Measurements from ENCODE around the gene FCHO2. TPM values are rescaled to one million over a fixed set of nuclear protein-coding genes. Genes with fewer than 3 reads are reported as not detected.
"Not testable (repeated sequence)": the region's sequence is repeated elsewhere in the genome, so short reads cannot be mapped to it uniquely, and the experiment has no call there.

The FCHO2 gene
- total RNA-seq, 2 donors from 2014 or later: 16.8 to 18.5 TPM

DNA sequence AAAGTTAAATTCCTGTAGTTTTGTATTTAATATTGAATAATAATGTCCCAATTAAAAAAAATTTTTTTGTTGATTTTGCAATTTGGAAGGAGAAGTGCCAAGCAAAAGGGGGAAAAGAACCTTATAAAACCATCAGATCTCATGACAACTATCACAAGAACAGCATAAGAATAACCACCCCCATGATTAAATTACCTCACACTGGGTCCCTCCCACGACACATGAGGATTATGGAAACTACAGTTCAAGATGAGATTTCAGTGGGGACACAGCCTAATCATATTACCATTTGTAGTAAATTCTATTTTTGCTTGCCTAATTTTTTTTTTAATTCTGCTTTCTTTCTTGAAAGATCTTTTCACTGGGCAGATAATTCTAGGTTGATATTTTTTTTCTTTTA is 33.4 kb upstream of the FCHO2 start:
- H3K27ac Mint-ChIP-seq: no peak overlapping the region
- H3K27me3 ChIP-seq (ENCODE audit: control insufficient read depth, insufficient read depth, low read length, poor library complexity, severe bottlenecking): no peaks in the 10 kb centered on the region
- no peaks in the 10 kb centered on the region for H3K4me1 ChIP-seq (ENCODE audit: control insufficient read depth, insufficient read depth, low read length)
- H3K27me3 Mint-ChIP-seq (ENCODE audit: insufficient read depth): peaks cover 4% of the 10 kb centered on the region
- H3K9me3 ChIP-seq (ENCODE audit: control insufficient read depth, low read length): no peaks in the 10 kb centered on the region
- no peak overlapping the region for H3K4me3 Mint-ChIP-seq
- TF ChIP-seq, protein P1, sequence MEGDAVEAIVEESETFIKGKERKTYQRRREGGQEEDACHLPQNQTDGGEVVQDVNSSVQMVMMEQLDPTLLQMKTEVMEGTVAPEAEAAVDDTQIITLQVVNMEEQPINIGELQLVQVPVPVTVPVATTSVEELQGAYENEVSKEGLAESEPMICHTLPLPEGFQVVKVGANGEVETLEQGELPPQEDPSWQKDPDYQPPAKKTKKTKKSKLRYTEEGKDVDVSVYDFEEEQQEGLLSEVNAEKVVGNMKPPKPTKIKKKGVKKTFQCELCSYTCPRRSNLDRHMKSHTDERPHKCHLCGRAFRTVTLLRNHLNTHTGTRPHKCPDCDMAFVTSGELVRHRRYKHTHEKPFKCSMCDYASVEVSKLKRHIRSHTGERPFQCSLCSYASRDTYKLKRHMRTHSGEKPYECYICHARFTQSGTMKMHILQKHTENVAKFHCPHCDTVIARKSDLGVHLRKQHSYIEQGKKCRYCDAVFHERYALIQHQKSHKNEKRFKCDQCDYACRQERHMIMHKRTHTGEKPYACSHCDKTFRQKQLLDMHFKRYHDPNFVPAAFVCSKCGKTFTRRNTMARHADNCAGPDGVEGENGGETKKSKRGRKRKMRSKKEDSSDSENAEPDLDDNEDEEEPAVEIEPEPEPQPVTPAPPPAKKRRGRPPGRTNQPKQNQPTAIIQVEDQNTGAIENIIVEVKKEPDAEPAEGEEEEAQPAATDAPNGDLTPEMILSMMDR (conservative IDR thresholded peaks at IDR 0.05): no peak
- DNase-seq: no peak
- WGBS, 2 experiments (ENCODE audit: insufficient coverage in 1 of 2, insufficient read length in 1 of 2): 100% methylated on average over 1 of the region's 1 CpG
- H3K27ac ChIP-seq (ENCODE audit: low read depth, low read length): no peak overlapping the region
- H3K4me1 Mint-ChIP-seq: no peaks in the 10 kb centered on the region
- H3K36me3 ChIP-seq (ENCODE audit: control insufficient read depth, insufficient read depth, low read length): no peaks in the 10 kb centered on the region
- H3K36me3 Mint-ChIP-seq (ENCODE audit: low read depth): peaks cover 4% of the 10 kb centered on the region
- H3K4me3 ChIP-seq (ENCODE audit: low read length): no peak overlapping the region
- peaks cover 19% of the 10 kb centered on the region for H3K9me3 Mint-ChIP-seq
- H3K9ac ChIP-seq (ENCODE audit: extremely low read depth, low read length, poor library complexity, severe bottlenecking): no peak overlapping the region

DNA sequence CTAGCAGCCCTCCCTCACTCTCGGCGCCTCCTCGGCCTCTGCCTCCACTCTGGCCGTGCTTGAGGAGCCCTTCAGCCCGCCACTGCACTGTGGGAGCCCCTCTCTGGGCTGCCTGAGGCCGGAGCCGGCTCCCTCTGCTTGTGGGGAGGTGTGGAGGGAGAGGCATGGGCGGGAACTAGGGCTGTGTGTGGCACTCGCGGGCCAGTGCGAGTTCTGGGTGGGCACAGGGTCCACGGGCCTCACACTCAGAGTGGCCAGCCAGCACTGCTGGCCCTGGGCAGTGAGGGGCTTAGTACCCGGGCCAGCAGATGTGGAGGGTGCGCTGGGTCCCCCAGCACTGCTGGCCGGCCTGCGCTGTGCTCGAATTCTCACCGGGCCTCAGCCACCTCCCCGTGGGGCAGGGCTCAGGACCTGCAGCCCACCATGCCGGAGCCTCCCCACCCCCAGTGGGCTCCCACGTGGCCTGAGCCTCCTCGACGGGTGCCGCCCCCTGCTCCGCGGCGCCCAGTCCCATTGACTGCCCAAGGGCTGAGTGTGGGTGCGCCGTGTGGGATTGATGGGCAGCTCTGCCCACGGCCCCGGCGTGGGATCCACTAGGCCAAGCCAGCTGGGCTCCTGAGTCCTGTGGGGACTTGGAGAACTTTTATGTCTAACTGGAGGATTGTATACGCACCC is 30.4 kb upstream of the FCHO2 start:
- WGBS, 2 experiments (ENCODE audit: insufficient coverage in 1 of 2, insufficient read length in 1 of 2): 91 to 94% methylated on average over 7 to 33 of the region's 33 CpGs
- H3K4me1 Mint-ChIP-seq: peaks cover 1% of the 10 kb centered on the region

DNA sequence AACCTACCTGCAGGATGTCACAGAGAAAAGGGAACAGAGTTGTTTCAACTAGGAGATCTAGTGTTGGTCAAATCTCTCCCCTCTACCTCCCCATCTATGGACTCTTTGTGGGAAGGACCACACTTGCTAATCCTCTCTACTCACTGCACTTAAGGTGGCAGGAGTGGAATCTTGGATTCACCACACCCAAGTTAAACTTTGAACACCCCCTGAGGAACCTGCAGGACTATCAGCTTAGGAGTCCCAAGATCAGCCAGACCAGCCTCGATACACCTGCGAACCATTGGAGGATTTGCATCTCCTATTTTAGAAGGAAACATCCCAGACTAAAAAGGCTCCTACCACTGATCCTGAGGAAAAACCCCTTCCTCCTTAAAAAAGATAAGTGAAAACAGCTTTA is 23.2 kb upstream of the FCHO2 start:
- H3K27me3 Mint-ChIP-seq (ENCODE audit: insufficient read depth); H3K4me1 Mint-ChIP-seq; H3K36me3 ChIP-seq (ENCODE audit: control insufficient read depth, insufficient read depth, low read length); DNase-seq; H3K27ac Mint-ChIP-seq; H3K27me3 ChIP-seq (ENCODE audit: control insufficient read depth, insufficient read depth, low read length, poor library complexity, severe bottlenecking); H3K36me3 Mint-ChIP-seq (ENCODE audit: low read depth); H3K9me3 ChIP-seq (ENCODE audit: control insufficient read depth, low read length); H3K4me1 ChIP-seq (ENCODE audit: control insufficient read depth, insufficient read depth, low read length); H3K27ac ChIP-seq (ENCODE audit: low read depth, low read length); H3K4me3 ChIP-seq (ENCODE audit: low read length); H3K4me3 Mint-ChIP-seq; H3K9ac ChIP-seq (ENCODE audit: extremely low read depth, low read length, poor library complexity, severe bottlenecking): not testable (repeated sequence)
- WGBS, 2 experiments (ENCODE audit: insufficient coverage in 1 of 2, insufficient read length in 1 of 2): 86 to 96% methylated on average over 1 to 2 of the region's 2 CpGs
- H3K9me3 Mint-ChIP-seq: peaks cover 23% of the 10 kb centered on the region

More for the DNA sequence above, 30.4 kb upstream of the FCHO2 start:
- no peaks in the 10 kb centered on the region for H3K9me3 ChIP-seq (ENCODE audit: control insufficient read depth, low read length)
- peaks cover 19% of the 10 kb centered on the region for H3K9me3 Mint-ChIP-seq
- no peaks in the 10 kb centered on the region for H3K4me1 ChIP-seq (ENCODE audit: control insufficient read depth, insufficient read depth, low read length)
- H3K27ac Mint-ChIP-seq: no peak overlapping the region
- no peak overlapping the region for H3K27ac ChIP-seq (ENCODE audit: low read depth, low read length)
- no peak overlapping the region for H3K9ac ChIP-seq (ENCODE audit: extremely low read depth, low read length, poor library complexity, severe bottlenecking)
- H3K36me3 Mint-ChIP-seq (ENCODE audit: low read depth): peaks cover 4% of the 10 kb centered on the region
- H3K27me3 ChIP-seq (ENCODE audit: control insufficient read depth, insufficient read depth, low read length, poor library complexity, severe bottlenecking): no peaks in the 10 kb centered on the region
- TF ChIP-seq, protein P1 (conservative IDR thresholded peaks at IDR 0.05): no peak
- H3K27me3 Mint-ChIP-seq (ENCODE audit: insufficient read depth): peaks cover 4% of the 10 kb centered on the region
- H3K36me3 ChIP-seq (ENCODE audit: control insufficient read depth, insufficient read depth, low read length): no peaks in the 10 kb centered on the region
- H3K4me3 ChIP-seq (ENCODE audit: low read length): no peak overlapping the region
- no peak for DNase-seq
- no peak overlapping the region for H3K4me3 Mint-ChIP-seq

GRCh38 chr5:72934953-72935725 is 20.7 kb upstream of the FCHO2 start:
- DNase-seq: not testable (repeated sequence)

More at GRCh38 chr5:72934953-72935725, 20.7 kb upstream of the FCHO2 start:
- not testable (repeated sequence) for H3K27ac ChIP-seq (ENCODE audit: low read depth, low read length); H3K27ac Mint-ChIP-seq; H3K4me1 ChIP-seq (ENCODE audit: control insufficient read depth, insufficient read depth, low read length); H3K9me3 ChIP-seq (ENCODE audit: control insufficient read depth, low read length); H3K36me3 Mint-ChIP-seq (ENCODE audit: low read depth); H3K4me3 Mint-ChIP-seq; H3K36me3 ChIP-seq (ENCODE audit: control insufficient read depth, insufficient read depth, low read length); H3K9ac ChIP-seq (ENCODE audit: extremely low read depth, low read length, poor library complexity, severe bottlenecking); H3K27me3 ChIP-seq (ENCODE audit: control insufficient read depth, insufficient read depth, low read length, poor library complexity, severe bottlenecking); H3K4me3 ChIP-seq (ENCODE audit: low read length); H3K27me3 Mint-ChIP-seq (ENCODE audit: insufficient read depth); H3K4me1 Mint-ChIP-seq
- 91 to 94% methylated on average over 9 to 31 of the region's 32 CpGs for WGBS, 2 experiments (ENCODE audit: insufficient coverage in 1 of 2, insufficient read length in 1 of 2)
- peaks cover 23% of the 10 kb centered on the region for H3K9me3 Mint-ChIP-seq
